ENCODE results near the gene PREX1.

DNA sequence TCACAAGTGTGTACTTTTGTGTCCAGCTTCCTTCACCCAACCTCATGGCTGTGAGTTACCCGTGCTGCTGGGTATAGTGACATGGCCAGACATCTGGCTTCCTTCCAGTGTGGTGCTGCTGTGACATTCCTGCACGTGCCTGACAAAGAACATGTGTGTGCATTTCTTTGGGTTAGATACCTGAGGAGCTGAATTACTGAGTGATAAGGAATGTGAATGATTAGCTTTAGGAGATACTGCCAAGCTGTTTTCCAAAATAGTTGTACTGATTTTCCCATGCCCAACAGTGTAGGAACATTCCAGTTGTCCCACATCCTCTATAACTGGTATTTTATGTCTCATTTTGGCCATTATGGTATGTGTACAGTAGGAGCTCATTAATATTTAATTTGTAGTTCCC is 132.5 kb downstream of the PREX1 start:
- TF ChIP-seq CTCF (IDR thresholded peaks at IDR 0.05): no peak
- no peak for TF ChIP-seq REST (IDR thresholded peaks at IDR 0.05; ENCODE audit: insufficient read depth in 1 of 2, low read depth in 2 of 2, low read length in 1 of 2)
- TF ChIP-seq TCF7L2 (IDR thresholded peaks at IDR 0.05; ENCODE audit: low read depth, low read length): no peak

All from Panc1 (cell line).